ENCODE data around the gene HP1BP3. TPM values are rescaled to one million over a fixed set of nuclear protein-coding genes. Genes with fewer than 3 reads are reported as not detected.
A peak's percentile ranks its signal among the peaks of the same experiment; 100 is the strongest.

The HP1BP3 gene
- polyA plus RNA-seq, 1 donor from 2014 or later, result 389 TPM

GRCh38 chr1:20787840-20788795 is 1.0 kb upstream of the HP1BP3 start:
- H3K36me3 ChIP-seq (ENCODE audit: insufficient read depth, low read length), result no peaks in the 10 kb centered on the region
- H3K9ac ChIP-seq (ENCODE audit: low read length), result peak overlapping the region; percentile 75
- H3K27me3 ChIP-seq (ENCODE audit: insufficient read depth, low read depth, low read length), result no peaks in the 10 kb centered on the region
- peaks cover 30% of the 10 kb centered on the region for H3K79me2 ChIP-seq (replicated peaks; ENCODE audit: insufficient read depth, low read length)
- no peaks in the 10 kb centered on the region for H3K9me2 ChIP-seq (ENCODE audit: insufficient read depth, low read length)
- TF ChIP-seq REST (IDR thresholded peaks at IDR 0.05; ENCODE audit: borderline replicate concordance) (no peak), MXI1 (conservative IDR thresholded peaks at IDR 0.05; ENCODE audit: poor library complexity, severe bottlenecking) (no peak), EZH2 (IDR thresholded peaks at IDR 0.05; ENCODE audit: borderline replicate concordance, insufficient read depth, low read length, poor library complexity, severe bottlenecking) (no peak), SMC3 (conservative IDR thresholded peaks at IDR 0.05; ENCODE audit: poor library complexity) (peak; percentile 12), TAF1 (IDR thresholded peaks at IDR 0.05; ENCODE audit: low read depth) (no peak), POLR2AphosphoS5 (IDR thresholded peaks at IDR 0.05) (no peak), EP300 (conservative IDR thresholded peaks at IDR 0.05; ENCODE audit: poor library complexity, severe bottlenecking) (no peak)
- H2AFZ ChIP-seq (ENCODE audit: low read depth, low read length), result no peak overlapping the region
- H3K4me2 ChIP-seq (ENCODE audit: low read length), result peak overlapping the region; percentile 85
- H3K4me3 ChIP-seq (ENCODE audit: low read length), result peak overlapping the region; percentile 96
- H3K9me3 ChIP-seq (ENCODE audit: low read length), result no peaks in the 10 kb centered on the region
- H4K20me1 ChIP-seq (ENCODE audit: insufficient read depth), result peaks cover 17% of the 10 kb centered on the region
- H3K27ac ChIP-seq (ENCODE audit: low read length), result peak overlapping the region; percentile 78
- H3F3A ChIP-seq (ENCODE audit: insufficient read depth, low read length, poor library complexity, severe bottlenecking), result peaks cover 15% of the 10 kb centered on the region

GRCh38 chr1:20786253-20787028 is 666 bp downstream of the HP1BP3 start:
- TF ChIP-seq TAF1 (IDR thresholded peaks at IDR 0.05; ENCODE audit: low read depth) (peak; percentile 38), CTCF (IDR thresholded peaks at IDR 0.05; ENCODE audit: poor library complexity, severe bottlenecking) (peak; percentile 15), MXI1 (conservative IDR thresholded peaks at IDR 0.05; ENCODE audit: poor library complexity, severe bottlenecking) (peak; percentile 76), RAD21 (conservative IDR thresholded peaks at IDR 0.05) (no peak), SMC3 (conservative IDR thresholded peaks at IDR 0.05; ENCODE audit: poor library complexity) (peak; percentile 26), EP300 (conservative IDR thresholded peaks at IDR 0.05; ENCODE audit: poor library complexity, severe bottlenecking) (no peak), POLR2AphosphoS5 (IDR thresholded peaks at IDR 0.05) (peak; percentile 79), REST (IDR thresholded peaks at IDR 0.05; ENCODE audit: borderline replicate concordance) (no peak), EZH2 (IDR thresholded peaks at IDR 0.05; ENCODE audit: borderline replicate concordance, insufficient read depth, low read length, poor library complexity, severe bottlenecking) (no peak)
- Histone ChIP-seq H3K27ac (ENCODE audit: low read length) (peak overlapping the region; percentile 93), H2AFZ (ENCODE audit: low read depth, low read length) (peak overlapping the region; percentile 59)

More at GRCh38 chr1:20786253-20787028, 666 bp downstream of the HP1BP3 start:
- no peaks in the 10 kb centered on the region for H3K36me3 ChIP-seq (ENCODE audit: insufficient read depth, low read length)
- peaks cover 19% of the 10 kb centered on the region for H4K20me1 ChIP-seq (ENCODE audit: insufficient read depth)
- H3K9me3 ChIP-seq (ENCODE audit: low read length), result no peaks in the 10 kb centered on the region
- peaks cover 47% of the 10 kb centered on the region for H3K79me2 ChIP-seq (replicated peaks; ENCODE audit: insufficient read depth, low read length)
- no peaks in the 10 kb centered on the region for H3K27me3 ChIP-seq (ENCODE audit: insufficient read depth, low read depth, low read length)
- H3K9me2 ChIP-seq (ENCODE audit: insufficient read depth, low read length), result no peaks in the 10 kb centered on the region
- peak overlapping the region; percentile 94 for H3K9ac ChIP-seq (ENCODE audit: low read length)
- H3K4me3 ChIP-seq (ENCODE audit: low read length), result peak overlapping the region; percentile 96
- peaks cover 15% of the 10 kb centered on the region for H3F3A ChIP-seq (ENCODE audit: insufficient read depth, low read length, poor library complexity, severe bottlenecking)
- H3K4me2 ChIP-seq (ENCODE audit: low read length), result peak overlapping the region; percentile 92
